Endothelial cell of umbilical vein (primary cell): ENCODE data around the gene PILRB.

Experiments used
- EZH2 ChIP-seq: IDR thresholded peaks from 2 replicates; pipeline ENCODE4 v1.6.1; 2012; ENCODE audit warnings: borderline replicate concordance, low read depth, mild to moderate bottlenecking, moderate library complexity, low read length, inconsistent platforms; ENCODE audit not compliant: severe bottlenecking
- POLR2A ChIP-seq: IDR thresholded peaks from 2 replicates; pipeline ENCODE4 v1.6.1; 2012; ENCODE audit warnings: low read depth, mild to moderate bottlenecking, control low read depth, low read length
- TF ChIP-seq, protein P1 (sequence below), 2 donors: IDR thresholded peaks; 1 replicate in 1 of 2; 2 replicates in 1 of 2; pipeline ENCODE4 v1.5.1; 2011; ENCODE audit warnings: low read length in 2 of 2, mild to moderate bottlenecking in 2 of 2, moderate library complexity in 2 of 2, control low read depth in 1 of 2, inconsistent platforms in 1 of 2, low read depth in 1 of 2; ENCODE audit not compliant: insufficient read depth in 1 of 2; ENCODE audit errors: extremely low read depth in 1 of 2

GRCh38 chr7:100370303-100370702 lies 12.4 kb downstream of the PILRB start:
- TF ChIP-seq, protein P1, sequence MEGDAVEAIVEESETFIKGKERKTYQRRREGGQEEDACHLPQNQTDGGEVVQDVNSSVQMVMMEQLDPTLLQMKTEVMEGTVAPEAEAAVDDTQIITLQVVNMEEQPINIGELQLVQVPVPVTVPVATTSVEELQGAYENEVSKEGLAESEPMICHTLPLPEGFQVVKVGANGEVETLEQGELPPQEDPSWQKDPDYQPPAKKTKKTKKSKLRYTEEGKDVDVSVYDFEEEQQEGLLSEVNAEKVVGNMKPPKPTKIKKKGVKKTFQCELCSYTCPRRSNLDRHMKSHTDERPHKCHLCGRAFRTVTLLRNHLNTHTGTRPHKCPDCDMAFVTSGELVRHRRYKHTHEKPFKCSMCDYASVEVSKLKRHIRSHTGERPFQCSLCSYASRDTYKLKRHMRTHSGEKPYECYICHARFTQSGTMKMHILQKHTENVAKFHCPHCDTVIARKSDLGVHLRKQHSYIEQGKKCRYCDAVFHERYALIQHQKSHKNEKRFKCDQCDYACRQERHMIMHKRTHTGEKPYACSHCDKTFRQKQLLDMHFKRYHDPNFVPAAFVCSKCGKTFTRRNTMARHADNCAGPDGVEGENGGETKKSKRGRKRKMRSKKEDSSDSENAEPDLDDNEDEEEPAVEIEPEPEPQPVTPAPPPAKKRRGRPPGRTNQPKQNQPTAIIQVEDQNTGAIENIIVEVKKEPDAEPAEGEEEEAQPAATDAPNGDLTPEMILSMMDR (IDR thresholded peaks at IDR 0.05; ENCODE audit: extremely low read depth in 1 of 2, insufficient read depth in 1 of 2, low read depth in 1 of 2, low read length in 2 of 2), result no peak
- TF ChIP-seq EZH2, result no peak
- no peak for TF ChIP-seq POLR2A
